ENCODE data around the gene XXYLT1. TPM values are rescaled to one million over a fixed set of nuclear protein-coding genes. Genes with fewer than 3 reads are reported as not detected.

The XXYLT1 gene
- total and polyA plus RNA-seq, 2 of the 8 experiments (the other 6 are each of a cell fraction or from before 2014, with no cell fraction given) = 18.9 to 23.8 TPM

DNA sequence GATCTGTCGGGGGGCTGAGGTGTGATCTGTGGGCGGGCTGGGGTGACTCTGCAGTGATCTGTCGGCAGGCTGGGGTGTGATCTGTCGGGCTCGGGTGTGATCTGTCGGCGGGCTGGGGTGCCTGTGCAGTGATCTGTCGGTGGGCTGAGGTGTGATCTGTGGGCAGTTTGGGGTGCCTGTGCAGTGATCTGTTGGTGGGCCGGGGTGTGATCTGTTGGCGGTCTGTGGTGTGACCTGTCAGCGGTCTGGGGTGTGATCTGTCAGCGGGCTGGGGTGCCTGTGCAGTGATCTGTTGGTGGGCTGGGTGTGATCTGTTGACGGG is 205.1 kb downstream of the XXYLT1 start:
- no peak overlapping the region for H3K18ac ChIP-seq (ENCODE audit: extremely low read depth, low read length)
- H3K4me1 ChIP-seq (replicated peaks in 1 of 4; ENCODE audit: control insufficient read depth in 3 of 4, insufficient read depth in 4 of 4, low read length in 3 of 4) = peaks cover 0 to 5% (median 0%) of the 10 kb centered on the region in 4 experiments; a peak in 2 of 7 replicates
- no peak overlapping the region for H3K23ac ChIP-seq (ENCODE audit: insufficient read length)
- peaks cover 0 to 12% (median 2%) of the 10 kb centered on the region in 4 experiments; a peak in 3 of 8 replicates for H3K36me3 ChIP-seq (ENCODE audit: control insufficient read depth in 2 of 4, insufficient read depth in 4 of 4, low read length in 3 of 4)
- no peak overlapping the region for H4K5ac ChIP-seq (ENCODE audit: insufficient read length, low read depth, low read length)
- no peak overlapping the region for H2BK120ac ChIP-seq (replicated peaks; ENCODE audit: low read depth, low read length)
- no peak overlapping the region for H2AK5ac ChIP-seq (ENCODE audit: low read depth, low read length)
- no peak overlapping the region for H3K27ac ChIP-seq (ENCODE audit: low read depth, low read length)
- H2BK12ac ChIP-seq (ENCODE audit: low read depth, low read length) = no peak overlapping the region
- no peak overlapping the region for H2BK5ac ChIP-seq (ENCODE audit: low read depth, low read length)
- H3K9me3 ChIP-seq (ENCODE audit: insufficient read depth in 2 of 2, low read depth in 1 of 2, low read length in 1 of 2) = peaks cover 0 to 11% of the 10 kb centered on the region in 2 experiments; a peak in 1 of 4 replicates
- no peak overlapping the region for H3K14ac ChIP-seq (ENCODE audit: insufficient read length)
- no peaks in the 10 kb centered on the region for H3K23me2 ChIP-seq (ENCODE audit: low read depth, low read length)
- FAIRE-seq (no peak), DNase-seq (ENCODE audit: low read depth in 1 of 2, low spot score in 2 of 2) (no peak)
- H4K91ac ChIP-seq (replicated peaks; ENCODE audit: insufficient read length, low read length) = no peak overlapping the region
- 88% methylated on average over 8 of the region's 13 CpGs; no CpG with 5 or more reads in 1 of the 2 experiments for WGBS, 2 experiments (ENCODE audit: extremely low coverage in 1 of 2, insufficient coverage in 1 of 2, insufficient read length in 1 of 2, insufficient replicate concordance in 2 of 2, low coverage in 1 of 2, low lambda C conversion rate in 2 of 2, missing lambda C conversion rate in 1 of 2)
- no peak overlapping the region for H4K8ac ChIP-seq (ENCODE audit: extremely low read depth, insufficient read depth, low read length)
- H3K79me1 ChIP-seq (ENCODE audit: low read depth, low read length) = no peaks in the 10 kb centered on the region
- no peak overlapping the region for H3K4me2 ChIP-seq (ENCODE audit: insufficient read depth in 1 of 2, low read depth in 2 of 2, low read length in 2 of 2)
- no peak overlapping the region for H2BK15ac ChIP-seq (ENCODE audit: low read length)
- H3K4me3 ChIP-seq (ENCODE audit: extremely low read depth in 1 of 4, insufficient read depth in 2 of 4, low read depth in 3 of 4, low read length in 4 of 4) = no peak overlapping the region
- H3K4ac ChIP-seq (replicated peaks; ENCODE audit: insufficient read length, low read depth, low read length) = no peak overlapping the region
- no peak overlapping the region for H2AFZ ChIP-seq (ENCODE audit: low read length)
- no peaks in the 10 kb centered on the region for H3K27me3 ChIP-seq (replicated peaks in 1 of 4; ENCODE audit: control insufficient read depth in 3 of 4, extremely low read depth in 1 of 4, insufficient read depth in 3 of 4, low read length in 3 of 4)
- H2BK20ac ChIP-seq (ENCODE audit: low read length) = no peak overlapping the region
- peaks cover 0 to 2% of the 10 kb centered on the region in 2 experiments for H4K20me1 ChIP-seq (replicated peaks in 1 of 2; ENCODE audit: control insufficient read depth in 1 of 2, insufficient read depth in 2 of 2, low read length in 2 of 2)
- H3K79me2 ChIP-seq (ENCODE audit: control insufficient read depth in 1 of 2, insufficient read depth in 2 of 2, low read length in 2 of 2) = no peaks in the 10 kb centered on the region
- POLR2A ChIA-PET (ENCODE audit: partially characterized antibody) = no interaction called here
- H3K56ac ChIP-seq (replicated peaks; ENCODE audit: insufficient read length, low read depth, low read length) = no peak overlapping the region
- no peak overlapping the region for H3K9ac ChIP-seq (replicated peaks in 1 of 4; ENCODE audit: extremely low read depth in 1 of 4, low read depth in 3 of 4, low read length in 3 of 4)
- CTCF ChIA-PET (ENCODE audit: partially characterized antibody) = no interaction called here
- no peak for TF ChIP-seq TEAD4 (IDR thresholded peaks at IDR 0.05; ENCODE audit: low read depth, low read length)
- no peak for TF ChIP-seq SIN3A (conservative IDR thresholded peaks at IDR 0.05 in 1 of 2, IDR thresholded peaks at IDR 0.05 in 1 of 2; ENCODE audit: low read depth in 1 of 2, low read length in 2 of 2)
- TF ChIP-seq GTF2F1 (IDR thresholded peaks at IDR 0.05; ENCODE audit: borderline replicate concordance, low read depth, low read length) = no peak
- no peak for TF ChIP-seq NRF1 (IDR thresholded peaks at IDR 0.05; ENCODE audit: low read depth, low read length)
- no peak for TF ChIP-seq CREB1 (IDR thresholded peaks at IDR 0.05)
- no peak for TF ChIP-seq SRF (IDR thresholded peaks at IDR 0.05; ENCODE audit: low read depth, low read length)
- TF ChIP-seq TBP (IDR thresholded peaks at IDR 0.05; ENCODE audit: low read depth, low read length) = no peak
- TF ChIP-seq EGR1 (IDR thresholded peaks at IDR 0.05; ENCODE audit: borderline replicate concordance, low read depth, low read length) = no peak
- TF ChIP-seq EP300 (IDR thresholded peaks at IDR 0.05; ENCODE audit: borderline replicate concordance in 1 of 2, low read depth in 2 of 2, low read length in 2 of 2) = no peak
- TF ChIP-seq BACH1 (IDR thresholded peaks at IDR 0.05; ENCODE audit: low read length) = no peak
- TF ChIP-seq CBX8 (IDR thresholded peaks at IDR 0.05; ENCODE audit: borderline replicate concordance, low read depth, low read length) = no peak
- no peak for TF ChIP-seq FOSL1 (IDR thresholded peaks at IDR 0.05; ENCODE audit: insufficient read depth, low read depth, low read length)
- TF ChIP-seq, protein P1, sequence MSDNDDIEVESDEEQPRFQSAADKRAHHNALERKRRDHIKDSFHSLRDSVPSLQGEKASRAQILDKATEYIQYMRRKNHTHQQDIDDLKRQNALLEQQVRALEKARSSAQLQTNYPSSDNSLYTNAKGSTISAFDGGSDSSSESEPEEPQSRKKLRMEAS (IDR thresholded peaks at IDR 0.05) = no peak
- TF ChIP-seq SP4 (IDR thresholded peaks at IDR 0.05; ENCODE audit: low read length) = no peak
- no peak for TF ChIP-seq ZNF274 (IDR thresholded peaks at IDR 0.05; ENCODE audit: borderline replicate concordance, extremely low read depth, low read length)
- no peak for TF ChIP-seq RBBP5 (IDR thresholded peaks at IDR 0.05; ENCODE audit: borderline replicate concordance, low read depth, low read length)
